SU-DHL-6 (cell line): ENCODE measurements around the gene ACTL8.

Source experiments
- H2AFZ ChIP-seq: fragments of 200-600 bp; sonication (generic); 2 replicates; pipeline ENCODE4 v1.6.1; 2014; ENCODE audit warnings: low read depth, mild to moderate bottlenecking, moderate library complexity, mixed read lengths, antibody characterized with exemption, low read length; ENCODE audit not compliant: severe bottlenecking
- H3F3A ChIP-seq: fragments of 200-600 bp; shearing (Covaris generic); 2 replicates; pipeline ENCODE4 v1.6.0; 2016; ENCODE audit warnings: antibody characterized with exemption, mild to moderate bottlenecking; ENCODE audit not compliant: insufficient read depth
- H3K27ac ChIP-seq: fragments of 200-600 bp; sonication (generic); 2 replicates; pipeline ENCODE4 v1.5.1; 2016; ENCODE audit warnings: low read depth, mild to moderate bottlenecking, low read length, moderate library complexity, mixed read lengths
- H3K27me3 ChIP-seq: fragments of 200-600 bp; sonication (generic), shearing (Covaris generic); 2 replicates; pipeline ENCODE4 v1.6.0; 2014; ENCODE audit warnings: mild to moderate bottlenecking, low read length
- H3K36me3 ChIP-seq: fragments of 200-600 bp; sonication (generic); 2 replicates; pipeline ENCODE4 v1.6.1; 2014; ENCODE audit warnings: mild to moderate bottlenecking, low read length, mixed read lengths
- H3K4me2 ChIP-seq: fragments of 300-600, 200-600 bp; shearing (Covaris generic), sonication (generic); 2 replicates; pipeline ENCODE4 v1.6.0; 2014; ENCODE audit warnings: low read length, low read depth, mild to moderate bottlenecking; ENCODE audit not compliant: poor library complexity, severe bottlenecking
- H3K4me3 ChIP-seq: fragments of 200-600 bp; sonication (generic); 2 replicates; pipeline ENCODE4 v1.5.1; 2014; ENCODE audit warnings: antibody characterized with exemption, low read length, mild to moderate bottlenecking, mixed read lengths; ENCODE audit not compliant: insufficient read depth, poor library complexity, severe bottlenecking
- H3K79me2 ChIP-seq: fragments of 200-600 bp; sonication (generic); 2 replicates; pipeline ENCODE4 v1.6.1; 2014; ENCODE audit warnings: mild to moderate bottlenecking, low read length, moderate library complexity; ENCODE audit not compliant: insufficient read depth
- H3K9ac ChIP-seq: fragments of 200-600 bp; sonication (generic); 2 replicates; pipeline ENCODE4 v1.7.0; 2014; ENCODE audit warnings: mild to moderate bottlenecking, low read length
- H3K9me2 ChIP-seq: fragments of 200-600 bp; sonication (generic); replicated peaks from 2 replicates; pipeline ENCODE4 v1.6.1; 2014; ENCODE audit warnings: low read length; ENCODE audit not compliant: insufficient read depth
- H3K9me3 ChIP-seq: fragments of 200-600 bp; sonication (generic); 2 replicates; pipeline ENCODE4 v1.6.1; 2014; ENCODE audit warnings: low read length, mixed read lengths; ENCODE audit not compliant: insufficient read depth
- H4K20me1 ChIP-seq: fragments of 200-600 bp; sonication (generic); 2 replicates; pipeline ENCODE4 v1.6.1; 2014; ENCODE audit warnings: low read depth, mild to moderate bottlenecking, antibody characterized with exemption, low read length, moderate library complexity, mixed read lengths
- EZH2phosphoT487 ChIP-seq: fragments of 200-600 bp; sonication (generic), shearing (Covaris generic); conservative IDR thresholded peaks from 2 replicates; pipeline ENCODE4 v1.6.1; 2018; ENCODE audit warnings: mild to moderate bottlenecking, antibody characterized with exemption, low read length, moderate library complexity, mixed read lengths
- TF ChIP-seq, protein P1 (sequence below): fragments of 200-600 bp; sonication (generic); IDR thresholded peaks from one replicate; pipeline ENCODE4 v1.5.1; 2017; ENCODE audit warnings: antibody characterized with exemption, mild to moderate bottlenecking, low read length, moderate library complexity; ENCODE audit not compliant: insufficient read depth, poor library complexity, severe bottlenecking

The ACTL8 gene

GRCh38 chr1:17780916-17781315, 25.8 kb downstream of the ACTL8 start:
- H3K9me2 ChIP-seq, result no peaks in the 10 kb centered on the region
- H3K9ac ChIP-seq, result no peak overlapping the region
- no peaks in the 10 kb centered on the region for H3F3A ChIP-seq
- no peak overlapping the region for H3K27ac ChIP-seq
- H4K20me1 ChIP-seq, result no peaks in the 10 kb centered on the region
- H2AFZ ChIP-seq, result no peak overlapping the region
- H3K79me2 ChIP-seq, result no peaks in the 10 kb centered on the region
- TF ChIP-seq, protein P1, sequence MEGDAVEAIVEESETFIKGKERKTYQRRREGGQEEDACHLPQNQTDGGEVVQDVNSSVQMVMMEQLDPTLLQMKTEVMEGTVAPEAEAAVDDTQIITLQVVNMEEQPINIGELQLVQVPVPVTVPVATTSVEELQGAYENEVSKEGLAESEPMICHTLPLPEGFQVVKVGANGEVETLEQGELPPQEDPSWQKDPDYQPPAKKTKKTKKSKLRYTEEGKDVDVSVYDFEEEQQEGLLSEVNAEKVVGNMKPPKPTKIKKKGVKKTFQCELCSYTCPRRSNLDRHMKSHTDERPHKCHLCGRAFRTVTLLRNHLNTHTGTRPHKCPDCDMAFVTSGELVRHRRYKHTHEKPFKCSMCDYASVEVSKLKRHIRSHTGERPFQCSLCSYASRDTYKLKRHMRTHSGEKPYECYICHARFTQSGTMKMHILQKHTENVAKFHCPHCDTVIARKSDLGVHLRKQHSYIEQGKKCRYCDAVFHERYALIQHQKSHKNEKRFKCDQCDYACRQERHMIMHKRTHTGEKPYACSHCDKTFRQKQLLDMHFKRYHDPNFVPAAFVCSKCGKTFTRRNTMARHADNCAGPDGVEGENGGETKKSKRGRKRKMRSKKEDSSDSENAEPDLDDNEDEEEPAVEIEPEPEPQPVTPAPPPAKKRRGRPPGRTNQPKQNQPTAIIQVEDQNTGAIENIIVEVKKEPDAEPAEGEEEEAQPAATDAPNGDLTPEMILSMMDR, result no peak
- TF ChIP-seq EZH2phosphoT487, result no peak
- no peak overlapping the region for H3K4me3 ChIP-seq
- no peaks in the 10 kb centered on the region for H3K36me3 ChIP-seq
- no peaks in the 10 kb centered on the region for H3K27me3 ChIP-seq
- no peaks in the 10 kb centered on the region for H3K9me3 ChIP-seq
- H3K4me2 ChIP-seq, result no peak overlapping the region

GRCh38 chr1:17789926-17790325, 34.8 kb downstream of the ACTL8 start:
- TF ChIP-seq EZH2phosphoT487, result no peak
- TF ChIP-seq, protein P1, result no peak
- Histone ChIP-seq H3K9ac (no peak overlapping the region), H3K27ac (no peak overlapping the region)

DNA sequence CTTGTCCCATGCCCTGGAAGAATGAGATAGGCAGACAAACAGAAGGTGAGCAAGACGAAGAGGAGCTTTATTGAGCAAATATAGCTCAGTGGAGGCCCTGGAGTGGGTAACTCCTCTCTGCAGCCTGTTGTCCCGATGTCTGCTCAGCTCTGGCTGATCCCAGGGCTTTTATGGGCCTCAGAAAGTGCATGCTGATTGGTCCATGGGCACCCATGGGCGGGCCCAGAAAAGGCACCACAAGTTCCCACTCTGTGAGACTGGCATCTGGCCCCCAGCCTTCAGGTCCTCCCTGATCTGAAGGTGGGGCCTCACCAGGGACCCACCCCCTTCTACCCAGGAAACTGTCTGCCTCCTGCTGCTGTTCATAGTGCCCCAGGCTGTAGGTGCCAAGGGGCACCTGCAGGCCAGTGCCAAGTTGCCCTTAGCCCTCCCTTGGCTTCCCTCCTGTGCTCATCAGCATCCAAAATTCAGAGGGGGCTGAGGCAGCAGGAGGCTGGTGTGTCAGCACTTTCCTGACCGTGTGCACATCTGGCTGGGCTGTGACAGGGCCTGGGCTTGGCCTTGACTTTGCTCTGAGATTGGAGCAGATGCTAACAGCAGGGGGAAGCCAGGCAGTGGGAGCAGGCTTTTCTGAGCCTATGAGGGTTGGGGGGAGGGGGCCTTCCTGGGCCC, 35.4 kb downstream of the ACTL8 start:
- no peak overlapping the region for H3K9ac ChIP-seq
- TF ChIP-seq, protein P1, result no peak
- no peak for TF ChIP-seq EZH2phosphoT487
- no peaks in the 10 kb centered on the region for H3K27me3 ChIP-seq
- H3F3A ChIP-seq, result no peaks in the 10 kb centered on the region
- no peak overlapping the region for H3K27ac ChIP-seq
- H3K9me2 ChIP-seq, result no peaks in the 10 kb centered on the region
- H3K4me2 ChIP-seq, result no peak overlapping the region
- no peaks in the 10 kb centered on the region for H3K79me2 ChIP-seq
- H4K20me1 ChIP-seq, result no peaks in the 10 kb centered on the region
- H2AFZ ChIP-seq, result no peak overlapping the region
- no peaks in the 10 kb centered on the region for H3K36me3 ChIP-seq
- H3K4me3 ChIP-seq, result no peak overlapping the region
- H3K9me3 ChIP-seq, result peaks cover 4% of the 10 kb centered on the region; the same call in 1 of the 2 replicates

More at GRCh38 chr1:17789926-17790325, 34.8 kb downstream of the ACTL8 start:
- Histone ChIP-seq H3K79me2 (no peaks in the 10 kb centered on the region), H3K36me3 (no peaks in the 10 kb centered on the region), H3K27me3 (no peaks in the 10 kb centered on the region), H3K4me2 (no peak overlapping the region), H3K9me2 (no peaks in the 10 kb centered on the region), H3F3A (no peaks in the 10 kb centered on the region), H2AFZ (no peak overlapping the region), H4K20me1 (no peaks in the 10 kb centered on the region), H3K4me3 (no peak overlapping the region), H3K9me3 (peaks cover 4% of the 10 kb centered on the region; the same call in 1 of the 2 replicates)
